NT2/D1 (cell line): ENCODE results near the gene PPIL1.

ENCODE experiments used
- SUZ12 ChIP-seq: IDR thresholded peaks from 2 replicates; pipeline ENCODE4 v1.6.1; 2011; ENCODE audit not compliant: insufficient read length, insufficient read depth; ENCODE audit errors: extremely low read depth
- YY1 ChIP-seq: IDR thresholded peaks from 2 replicates; pipeline ENCODE4 v1.6.1; 2011; ENCODE audit not compliant: insufficient read length, insufficient read depth

DNA sequence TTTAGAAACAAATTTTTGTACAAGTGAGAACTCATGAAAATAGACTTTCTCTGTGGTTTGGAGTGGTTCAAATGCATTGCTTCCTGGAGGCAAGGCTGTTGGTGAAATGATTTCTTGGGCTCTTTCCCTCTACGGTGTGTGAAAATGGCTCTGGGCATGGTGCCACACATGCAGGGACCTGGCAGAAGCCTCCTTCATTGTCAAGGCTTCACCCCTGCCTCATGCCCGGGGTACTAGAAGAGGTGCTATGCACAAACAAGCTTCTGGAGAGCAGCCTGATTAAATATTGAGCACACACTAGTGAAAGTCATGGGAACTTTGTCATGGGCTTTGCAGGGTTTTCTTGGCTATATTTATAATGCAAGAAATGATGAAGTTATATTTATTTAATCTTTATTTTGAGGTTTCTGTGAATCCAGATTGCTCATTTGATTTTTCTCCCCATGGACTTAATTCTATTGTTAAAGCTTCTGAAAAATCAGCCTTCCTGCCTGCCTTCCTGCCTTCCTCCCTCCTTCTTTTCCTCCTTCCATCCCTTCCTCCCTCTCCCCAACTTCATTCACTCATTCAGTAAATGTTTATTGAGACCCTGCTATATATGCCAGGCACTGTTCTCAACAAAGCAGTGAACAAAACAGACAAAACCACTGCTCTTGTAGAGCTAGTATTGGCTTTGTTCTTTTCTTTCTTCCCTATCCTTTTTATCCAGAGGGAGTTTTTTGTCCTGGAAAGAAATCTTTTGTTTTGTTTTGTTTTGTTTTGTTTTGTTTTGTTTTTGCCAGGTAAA, 32.1 kb upstream of the PPIL1 start:
- TF ChIP-seq SUZ12: no peak
- TF ChIP-seq YY1: no peak
